ENCODE measurements around the gene SALL3.

Gene SALL3

GRCh38 chr18:79019881-79020280 is 40.3 kb downstream of the SALL3 start:
- Histone ChIP-seq H3K9me3 (ENCODE audit: control insufficient read depth, low read length) (no peaks in the 10 kb centered on the region), H3K4me1 (ENCODE audit: control insufficient read depth, insufficient read depth, low read length, poor library complexity, severe bottlenecking) (no peaks in the 10 kb centered on the region), H3K27me3 (replicated peaks; ENCODE audit: control insufficient read depth, insufficient read depth, low read length, poor library complexity, severe bottlenecking) (no peaks in the 10 kb centered on the region), H3K4me3 (ENCODE audit: insufficient read depth, low read depth, low read length, poor library complexity, severe bottlenecking) (no peak overlapping the region), H3K27ac (ENCODE audit: insufficient read depth, low read length, poor library complexity, severe bottlenecking) (no peak overlapping the region), H3K36me3 (ENCODE audit: control insufficient read depth, insufficient read depth, low read length) (no peaks in the 10 kb centered on the region)
- DNase-seq: no peak

- Histone ChIP-seq H3K27ac (ENCODE audit: insufficient read depth, low read length, poor library complexity, severe bottlenecking) (no peak overlapping the region), H3K4me3 (ENCODE audit: insufficient read depth, low read depth, low read length, poor library complexity, severe bottlenecking) (no peak overlapping the region), H3K36me3 (ENCODE audit: control insufficient read depth, insufficient read depth, low read length) (no peaks in the 10 kb centered on the region), H3K9me3 (ENCODE audit: control insufficient read depth, low read length) (no peaks in the 10 kb centered on the region), H3K4me1 (ENCODE audit: control insufficient read depth, insufficient read depth, low read length, poor library complexity, severe bottlenecking) (no peaks in the 10 kb centered on the region), H3K27me3 (replicated peaks; ENCODE audit: control insufficient read depth, insufficient read depth, low read length, poor library complexity, severe bottlenecking) (no peaks in the 10 kb centered on the region)
- no peak for DNase-seq
These were observed 43.0 kb downstream of the SALL3 start for GRCh38 chr18:79022603-79023002.

- Histone ChIP-seq H3K4me1 (ENCODE audit: control insufficient read depth, insufficient read depth, low read length, poor library complexity, severe bottlenecking) (no peaks in the 10 kb centered on the region), H3K27ac (ENCODE audit: insufficient read depth, low read length, poor library complexity, severe bottlenecking) (no peak overlapping the region), H3K9me3 (ENCODE audit: control insufficient read depth, low read length) (no peaks in the 10 kb centered on the region), H3K36me3 (ENCODE audit: control insufficient read depth, insufficient read depth, low read length) (no peaks in the 10 kb centered on the region), H3K4me3 (ENCODE audit: insufficient read depth, low read depth, low read length, poor library complexity, severe bottlenecking) (no peak overlapping the region), H3K27me3 (replicated peaks; ENCODE audit: control insufficient read depth, insufficient read depth, low read length, poor library complexity, severe bottlenecking) (no peaks in the 10 kb centered on the region)
- no peak for DNase-seq
These were observed 46.9 kb downstream of the SALL3 start for GRCh38 chr18:79026491-79026890.

- H3K9me3 ChIP-seq (ENCODE audit: control insufficient read depth, low read length): no peaks in the 10 kb centered on the region
- no peak overlapping the region for H3K4me3 ChIP-seq (ENCODE audit: insufficient read depth, low read depth, low read length, poor library complexity, severe bottlenecking)
- H3K4me1 ChIP-seq (ENCODE audit: control insufficient read depth, insufficient read depth, low read length, poor library complexity, severe bottlenecking): no peaks in the 10 kb centered on the region
- H3K27ac ChIP-seq (ENCODE audit: insufficient read depth, low read length, poor library complexity, severe bottlenecking): no peak overlapping the region
- H3K27me3 ChIP-seq (replicated peaks; ENCODE audit: control insufficient read depth, insufficient read depth, low read length, poor library complexity, severe bottlenecking): no peaks in the 10 kb centered on the region
- H3K36me3 ChIP-seq (ENCODE audit: control insufficient read depth, insufficient read depth, low read length): no peaks in the 10 kb centered on the region
- DNase-seq: no peak
These were observed 51.1 kb downstream of the SALL3 start for GRCh38 chr18:79030680-79031079.

- DNase-seq: no peak
These were observed 62.7 kb downstream of the SALL3 start for GRCh38 chr18:79042276-79042675.

GRCh38 chr18:79043288-79043687 is 63.7 kb downstream of the SALL3 start:
- Histone ChIP-seq H3K27me3 (replicated peaks; ENCODE audit: control insufficient read depth, insufficient read depth, low read length, poor library complexity, severe bottlenecking) (no peaks in the 10 kb centered on the region), H3K4me1 (ENCODE audit: control insufficient read depth, insufficient read depth, low read length, poor library complexity, severe bottlenecking) (no peaks in the 10 kb centered on the region)
- no peak for DNase-seq

More at GRCh38 chr18:79042276-79042675, 62.7 kb downstream of the SALL3 start:
- H3K9me3 ChIP-seq (ENCODE audit: control insufficient read depth, low read length): no peaks in the 10 kb centered on the region
- no peak overlapping the region for H3K4me3 ChIP-seq (ENCODE audit: insufficient read depth, low read depth, low read length, poor library complexity, severe bottlenecking)
- no peak overlapping the region for H3K27ac ChIP-seq (ENCODE audit: insufficient read depth, low read length, poor library complexity, severe bottlenecking)
- no peaks in the 10 kb centered on the region for H3K4me1 ChIP-seq (ENCODE audit: control insufficient read depth, insufficient read depth, low read length, poor library complexity, severe bottlenecking)
- H3K36me3 ChIP-seq (ENCODE audit: control insufficient read depth, insufficient read depth, low read length): no peaks in the 10 kb centered on the region
- no peaks in the 10 kb centered on the region for H3K27me3 ChIP-seq (replicated peaks; ENCODE audit: control insufficient read depth, insufficient read depth, low read length, poor library complexity, severe bottlenecking)

GRCh38 chr18:79046522-79046921 is 66.9 kb downstream of the SALL3 start:
- no peaks in the 10 kb centered on the region for H3K4me1 ChIP-seq (ENCODE audit: control insufficient read depth, insufficient read depth, low read length, poor library complexity, severe bottlenecking)
- no peaks in the 10 kb centered on the region for H3K27me3 ChIP-seq (replicated peaks; ENCODE audit: control insufficient read depth, insufficient read depth, low read length, poor library complexity, severe bottlenecking)
- no peaks in the 10 kb centered on the region for H3K36me3 ChIP-seq (ENCODE audit: control insufficient read depth, insufficient read depth, low read length)
- no peak for DNase-seq
- no peak overlapping the region for H3K4me3 ChIP-seq (ENCODE audit: insufficient read depth, low read depth, low read length, poor library complexity, severe bottlenecking)
- H3K27ac ChIP-seq (ENCODE audit: insufficient read depth, low read length, poor library complexity, severe bottlenecking): no peak overlapping the region
- H3K9me3 ChIP-seq (ENCODE audit: control insufficient read depth, low read length): no peaks in the 10 kb centered on the region

More at GRCh38 chr18:79043288-79043687, 63.7 kb downstream of the SALL3 start:
- Histone ChIP-seq H3K4me3 (ENCODE audit: insufficient read depth, low read depth, low read length, poor library complexity, severe bottlenecking) (no peak overlapping the region), H3K9me3 (ENCODE audit: control insufficient read depth, low read length) (no peaks in the 10 kb centered on the region), H3K27ac (ENCODE audit: insufficient read depth, low read length, poor library complexity, severe bottlenecking) (no peak overlapping the region), H3K36me3 (ENCODE audit: control insufficient read depth, insufficient read depth, low read length) (no peaks in the 10 kb centered on the region)

- no peak overlapping the region for H3K4me3 ChIP-seq (ENCODE audit: insufficient read depth, low read depth, low read length, poor library complexity, severe bottlenecking)
- no peak overlapping the region for H3K27ac ChIP-seq (ENCODE audit: insufficient read depth, low read length, poor library complexity, severe bottlenecking)
- no peaks in the 10 kb centered on the region for H3K4me1 ChIP-seq (ENCODE audit: control insufficient read depth, insufficient read depth, low read length, poor library complexity, severe bottlenecking)
- no peaks in the 10 kb centered on the region for H3K36me3 ChIP-seq (ENCODE audit: control insufficient read depth, insufficient read depth, low read length)
- DNase-seq: no peak
- H3K9me3 ChIP-seq (ENCODE audit: control insufficient read depth, low read length): no peaks in the 10 kb centered on the region
- no peaks in the 10 kb centered on the region for H3K27me3 ChIP-seq (replicated peaks; ENCODE audit: control insufficient read depth, insufficient read depth, low read length, poor library complexity, severe bottlenecking)
These were observed 68.1 kb downstream of the SALL3 start for GRCh38 chr18:79047556-79048244.

- Histone ChIP-seq H3K4me3 (ENCODE audit: insufficient read depth, low read depth, low read length, poor library complexity, severe bottlenecking) (no peak overlapping the region), H3K9me3 (ENCODE audit: control insufficient read depth, low read length) (no peaks in the 10 kb centered on the region), H3K27ac (ENCODE audit: insufficient read depth, low read length, poor library complexity, severe bottlenecking) (no peak overlapping the region), H3K4me1 (ENCODE audit: control insufficient read depth, insufficient read depth, low read length, poor library complexity, severe bottlenecking) (no peaks in the 10 kb centered on the region), H3K27me3 (replicated peaks; ENCODE audit: control insufficient read depth, insufficient read depth, low read length, poor library complexity, severe bottlenecking) (no peaks in the 10 kb centered on the region), H3K36me3 (ENCODE audit: control insufficient read depth, insufficient read depth, low read length) (no peaks in the 10 kb centered on the region)
- DNase-seq: no peak
These were observed 68.6 kb downstream of the SALL3 start for GRCh38 chr18:79048245-79048632.

- Histone ChIP-seq H3K27ac (ENCODE audit: insufficient read depth, low read length, poor library complexity, severe bottlenecking) (no peak overlapping the region), H3K4me3 (ENCODE audit: insufficient read depth, low read depth, low read length, poor library complexity, severe bottlenecking) (no peak overlapping the region), H3K27me3 (replicated peaks; ENCODE audit: control insufficient read depth, insufficient read depth, low read length, poor library complexity, severe bottlenecking) (no peaks in the 10 kb centered on the region), H3K9me3 (ENCODE audit: control insufficient read depth, low read length) (no peaks in the 10 kb centered on the region), H3K4me1 (ENCODE audit: control insufficient read depth, insufficient read depth, low read length, poor library complexity, severe bottlenecking) (no peaks in the 10 kb centered on the region), H3K36me3 (ENCODE audit: control insufficient read depth, insufficient read depth, low read length) (no peaks in the 10 kb centered on the region)
- no peak for DNase-seq
These were observed 69.9 kb downstream of the SALL3 start for GRCh38 chr18:79049506-79049905.

Measured in effector memory CD4-positive, alpha-beta T cell (primary cell).